T-helper 9 cell (primary cell): ENCODE results near the gene FAM107A.

Experiments
- DNase-seq: peaks from one replicate; pipeline ENCODE4 v3.0.0-alpha.2; 2020
- total RNA-seq, 2 donors: gene quantifications; one replicate each; lab custom pipeline; 2026; lab: John Stamatoyannopoulos, UW

Gene FAM107A, protein sequence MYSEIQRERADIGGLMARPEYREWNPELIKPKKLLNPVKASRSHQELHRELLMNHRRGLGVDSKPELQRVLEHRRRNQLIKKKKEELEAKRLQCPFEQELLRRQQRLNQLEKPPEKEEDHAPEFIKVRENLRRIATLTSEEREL
- total RNA-seq, result 0 reads per million in 2 donors

DNA sequence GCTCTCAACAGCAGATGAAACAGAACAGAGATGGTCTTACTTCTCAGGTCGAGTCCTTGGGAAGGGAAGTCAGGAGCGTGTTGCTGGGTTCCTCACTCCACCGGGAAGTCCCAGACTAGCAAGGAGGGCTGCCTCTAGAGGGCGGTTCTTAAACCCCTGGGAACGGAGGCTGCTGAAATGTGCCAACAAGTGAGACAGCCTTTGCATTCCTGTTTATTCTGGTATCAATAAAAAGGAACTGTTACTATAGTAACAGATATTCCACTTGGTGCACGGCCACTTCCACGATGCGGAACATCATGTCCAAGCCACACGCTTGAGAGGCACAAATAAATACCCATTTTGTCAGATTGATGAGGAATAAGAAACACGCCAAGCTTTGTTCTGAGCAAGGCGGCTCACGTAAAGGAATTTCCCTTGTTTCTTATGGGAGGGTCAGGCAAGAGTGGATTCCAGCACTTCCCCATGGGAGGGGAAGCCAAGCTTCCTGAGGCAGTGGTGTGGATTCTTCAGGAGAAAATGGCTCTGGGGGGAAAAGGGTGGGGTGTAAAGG lies at the start of gene FAM107A:
Gene FAM107A (minus strand): TSS at position 123 of the 553 bp plus-strand sequence. CDS start 7,531 bp downstream, outside the sequence.
- DNase-seq, result no peak

- no peak for DNase-seq
These were observed 48.1 kb upstream of the FAM107A start for GRCh38 chr3:58625196-58625824.

DNA sequence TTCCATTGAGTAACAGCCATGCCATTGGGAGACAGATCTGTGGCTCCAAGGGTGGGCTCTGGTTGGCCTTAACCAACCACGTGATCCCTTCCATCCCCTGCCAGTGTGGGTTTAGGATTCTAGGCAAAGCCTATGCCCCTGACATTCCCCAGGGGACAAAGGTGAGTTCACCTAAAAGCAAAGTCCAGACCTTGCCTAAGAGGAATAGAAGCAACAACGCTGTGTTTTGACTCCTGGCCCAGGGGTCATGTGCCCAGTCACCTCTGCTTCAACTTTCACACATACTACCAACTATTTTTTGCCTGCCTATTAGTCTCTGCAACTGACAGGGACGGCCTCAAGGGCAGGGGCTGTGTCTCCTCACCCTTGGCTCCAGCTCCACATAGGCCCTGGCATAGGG lies 47.4 kb upstream of the FAM107A start:
- no peak for DNase-seq

DNA sequence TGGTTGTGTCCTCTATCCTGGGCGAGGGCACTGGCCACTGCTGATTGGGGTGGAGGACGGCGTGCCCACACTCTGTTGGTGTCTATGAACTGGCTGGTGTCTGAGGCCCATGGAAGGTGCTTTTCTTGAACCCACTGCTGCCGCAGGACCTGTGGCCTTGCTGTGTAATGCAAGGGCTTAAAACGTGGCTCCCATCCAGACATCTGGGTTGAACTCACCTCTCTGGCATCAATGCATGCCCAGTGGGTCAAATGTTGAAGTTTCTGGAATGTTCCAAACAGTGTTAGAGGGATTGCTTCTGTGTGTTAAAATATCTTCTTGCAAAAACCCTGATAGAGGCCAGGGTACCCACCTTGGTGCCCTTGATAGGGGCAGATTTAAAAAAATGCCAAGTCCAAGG lies 46.8 kb upstream of the FAM107A start:
- DNase-seq, result no peak

- DNase-seq, result no peak
These were observed 46.3 kb upstream of the FAM107A start for GRCh38 chr3:58623478-58623877.

- no peak for DNase-seq
These were observed 45.7 kb upstream of the FAM107A start for GRCh38 chr3:58622892-58623291.

DNA sequence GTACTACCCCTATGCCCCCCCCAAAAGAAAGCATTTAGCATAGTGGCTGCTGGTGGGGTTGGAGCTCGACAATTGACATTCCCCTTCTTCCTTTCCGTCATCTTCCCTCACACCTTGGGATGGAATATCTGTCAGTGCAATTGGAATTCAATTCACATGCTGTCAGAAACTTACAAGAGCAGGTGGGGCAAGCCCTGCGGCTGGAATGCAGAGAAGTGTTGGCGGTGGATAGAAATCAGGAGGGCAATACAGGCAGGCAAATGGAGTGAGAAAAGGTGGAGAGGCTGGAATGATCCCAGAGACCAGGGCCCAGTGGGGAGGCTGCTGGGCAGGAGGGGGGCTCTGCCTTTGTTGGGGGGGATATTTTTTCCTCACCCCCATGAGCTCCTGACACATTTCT lies 45.2 kb upstream of the FAM107A start:
- DNase-seq, result no peak

GRCh38 chr3:58621086-58621830 lies 44.1 kb upstream of the FAM107A start:
- no peak for DNase-seq

GRCh38 chr3:58620421-58620820 lies 43.2 kb upstream of the FAM107A start:
- DNase-seq, result no peak

DNA sequence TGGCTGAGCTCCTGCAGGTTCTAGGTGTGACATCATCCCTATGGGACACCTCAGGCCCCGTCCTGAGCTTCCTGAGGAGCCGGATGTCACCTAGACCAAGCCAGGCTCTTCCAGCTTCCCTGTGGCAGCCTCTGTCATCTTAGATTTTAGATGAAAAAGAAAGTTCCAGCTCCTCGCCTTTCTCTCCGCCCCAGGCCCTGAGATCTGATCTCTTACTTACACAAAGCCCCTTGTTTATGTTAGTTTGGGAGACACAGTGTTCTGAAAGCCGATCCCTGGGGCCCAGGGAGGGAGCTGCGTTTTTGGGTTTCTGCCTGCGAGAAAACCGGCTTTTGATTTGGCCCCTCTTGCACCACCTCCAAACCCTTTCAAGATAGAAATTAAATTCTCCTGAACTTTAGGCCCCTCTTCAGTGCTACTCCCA lies 40.2 kb upstream of the FAM107A start:
- DNase-seq, result no peak

DNA sequence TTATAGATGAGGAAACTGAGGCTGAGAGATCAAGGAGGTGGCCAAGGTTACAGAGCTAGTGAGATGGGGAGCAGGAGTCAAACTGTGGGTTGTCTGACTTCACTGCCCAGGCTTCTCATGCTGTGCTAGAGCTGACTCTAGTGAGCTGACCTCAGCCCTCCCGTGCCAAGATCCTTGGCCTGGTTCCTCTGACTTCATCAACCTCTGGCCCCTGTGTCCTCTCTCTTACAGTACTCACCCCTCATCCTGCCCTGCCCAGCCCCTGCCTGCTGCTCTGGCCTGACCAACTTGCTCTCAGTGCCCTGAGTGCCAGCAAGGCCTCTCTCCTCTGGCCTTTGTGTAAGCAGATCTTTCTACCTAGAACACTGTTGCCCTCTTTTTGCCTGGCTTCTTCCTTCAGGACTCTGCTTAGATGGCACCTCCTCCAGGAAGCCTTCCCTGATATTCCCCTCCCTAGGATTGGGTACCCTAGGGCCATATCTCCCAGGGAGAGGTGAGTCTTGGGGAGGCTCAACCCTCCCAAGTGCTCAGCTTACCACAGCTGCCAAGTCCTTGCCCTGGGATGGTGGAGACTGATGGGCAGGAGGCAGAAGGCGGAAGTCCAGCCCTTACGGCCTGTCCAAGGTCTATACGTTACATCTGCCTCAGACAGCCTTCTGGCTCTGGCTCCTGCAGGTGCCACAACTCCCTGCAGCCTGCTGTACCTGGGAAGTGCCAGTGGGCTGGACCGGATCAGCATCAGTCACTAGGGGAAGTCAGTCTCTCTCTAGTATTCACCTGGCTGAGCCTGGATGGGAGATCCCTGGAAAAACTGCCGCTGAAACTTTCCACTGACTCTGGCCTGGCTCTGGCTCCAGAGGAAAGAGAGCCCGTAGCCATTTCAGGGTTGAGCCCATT lies 36.3 kb upstream of the FAM107A start:
- DNase-seq, result no peak

- no peak for DNase-seq
These were observed 35.6 kb upstream of the FAM107A start for GRCh38 chr3:58612830-58613229.

GRCh38 chr3:58609990-58610389 lies 32.8 kb upstream of the FAM107A start:
- no peak for DNase-seq

GRCh38 chr3:58608648-58609047 lies 31.5 kb upstream of the FAM107A start:
- DNase-seq, result no peak

GRCh38 chr3:58607816-58608215 lies 30.6 kb upstream of the FAM107A start:
- no peak for DNase-seq

DNA sequence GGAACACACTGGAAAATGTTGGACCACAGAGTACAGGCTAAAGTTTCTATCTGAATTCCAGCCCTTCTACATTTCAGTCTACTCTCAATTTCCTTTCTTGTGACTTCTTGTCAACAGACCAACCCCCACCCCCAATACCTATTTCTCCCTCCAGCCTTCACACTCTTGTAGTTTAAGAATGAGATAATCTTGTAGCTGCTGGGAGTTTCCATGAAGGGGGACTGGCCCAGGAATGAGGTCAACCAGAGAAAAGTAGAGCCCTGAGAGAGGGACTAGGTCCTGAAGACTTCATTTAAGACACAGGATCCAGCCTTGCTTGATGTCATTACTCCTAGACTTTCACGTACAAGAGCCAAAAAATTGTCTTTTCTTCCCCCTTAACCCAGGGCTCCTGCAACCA lies 29.5 kb upstream of the FAM107A start:
- no peak for DNase-seq

DNA sequence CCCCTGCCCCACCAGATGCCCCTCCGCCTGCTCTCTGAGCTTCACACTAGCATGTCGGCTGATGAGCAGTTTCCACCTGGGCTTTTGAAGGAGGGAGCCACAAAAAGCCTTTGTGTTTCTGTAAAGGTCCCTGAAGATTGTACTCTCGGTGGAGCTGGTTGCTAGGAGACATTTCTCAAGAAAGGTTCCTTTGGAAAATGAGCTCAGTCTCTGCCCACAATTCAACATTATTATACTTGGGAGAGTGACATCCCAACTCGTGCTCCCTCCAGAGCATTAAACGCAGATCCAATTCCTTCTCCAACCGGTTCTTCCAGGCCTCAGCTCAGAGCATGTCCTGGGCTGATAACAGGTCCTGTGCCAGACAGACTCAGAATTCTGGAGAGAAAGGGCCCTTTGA lies 26.8 kb upstream of the FAM107A start:
- DNase-seq, result no peak

DNA sequence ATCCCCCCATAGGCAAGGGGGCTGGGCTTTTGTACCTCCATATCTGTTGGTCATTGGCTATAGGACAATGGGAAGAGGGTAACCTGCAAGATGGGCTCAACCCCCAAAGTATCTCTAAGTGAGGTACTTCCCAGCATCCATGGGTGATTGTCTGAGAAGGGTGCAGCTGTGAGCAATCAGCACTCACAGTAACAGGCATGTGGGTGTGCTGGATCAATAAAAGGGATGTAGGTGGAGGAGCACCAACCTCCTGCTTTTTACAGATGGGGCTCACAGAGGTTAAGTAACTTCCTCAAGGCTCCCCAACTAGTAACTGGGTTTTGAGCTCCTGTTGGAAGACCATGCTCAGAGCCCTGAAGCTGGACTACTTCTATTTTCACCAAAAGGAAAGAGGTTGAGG lies 26.4 kb upstream of the FAM107A start:
- no peak for DNase-seq

DNA sequence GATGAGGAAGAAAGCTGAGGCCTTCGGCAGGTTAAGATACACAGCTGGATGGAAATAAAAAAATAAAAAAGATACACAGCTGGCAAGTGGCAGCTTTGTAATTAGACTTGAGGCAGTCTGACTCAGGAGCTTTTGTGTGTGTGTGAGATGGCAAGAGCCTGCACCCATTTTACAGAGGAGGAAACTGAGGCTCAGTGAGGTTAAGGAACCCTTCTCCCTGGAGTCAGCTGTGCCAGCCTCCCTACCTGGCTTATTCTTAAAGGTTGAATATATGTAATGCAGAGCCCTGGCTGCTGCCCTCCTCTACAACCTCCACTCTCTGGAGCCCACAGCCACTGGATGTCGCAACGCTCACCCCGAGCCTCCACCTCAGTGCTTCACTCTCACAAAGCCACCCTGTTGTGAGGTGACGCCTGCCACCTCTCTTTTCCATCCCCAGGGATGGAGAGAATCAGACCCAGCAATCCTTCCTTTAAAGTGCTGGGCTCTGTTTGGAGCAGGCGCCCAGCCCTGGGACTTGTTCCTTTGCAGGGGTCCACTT lies 20.6 kb upstream of the FAM107A start:
- no peak for DNase-seq

- no peak for DNase-seq
These were observed 19.8 kb upstream of the FAM107A start for GRCh38 chr3:58596834-58597518.

DNA sequence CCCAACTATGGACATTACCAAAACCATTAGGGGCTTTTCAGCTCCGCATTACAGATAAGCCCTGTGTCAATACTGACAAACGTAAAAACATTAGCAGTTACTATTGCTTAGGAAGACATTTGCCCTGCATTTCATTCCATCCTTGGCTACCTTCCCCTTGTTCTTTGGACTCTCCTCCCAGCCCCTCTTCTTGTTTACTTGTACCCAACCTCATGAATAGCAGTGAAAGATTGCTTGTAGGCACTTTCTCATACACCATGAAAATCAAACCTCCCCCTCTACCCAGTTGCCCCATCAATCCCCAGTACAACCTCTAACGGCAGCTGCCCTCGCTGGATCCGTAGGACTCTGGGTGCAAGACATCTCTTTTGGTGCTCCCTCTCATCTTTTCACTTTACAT lies 16.9 kb upstream of the FAM107A start:
- DNase-seq, result no peak
